HuH-7 (cell line): ENCODE results near the gene TIAM2.

ENCODE experiments used
- DNase-seq: peaks from one replicate; pipeline ENCODE4 v3.0.0; 2011; ENCODE audit warnings: low spot score

The TIAM2 gene

GRCh38 chr6:155297669-155298068, 302.6 kb downstream of the TIAM2 start:
- DNase-seq = no peak

DNA sequence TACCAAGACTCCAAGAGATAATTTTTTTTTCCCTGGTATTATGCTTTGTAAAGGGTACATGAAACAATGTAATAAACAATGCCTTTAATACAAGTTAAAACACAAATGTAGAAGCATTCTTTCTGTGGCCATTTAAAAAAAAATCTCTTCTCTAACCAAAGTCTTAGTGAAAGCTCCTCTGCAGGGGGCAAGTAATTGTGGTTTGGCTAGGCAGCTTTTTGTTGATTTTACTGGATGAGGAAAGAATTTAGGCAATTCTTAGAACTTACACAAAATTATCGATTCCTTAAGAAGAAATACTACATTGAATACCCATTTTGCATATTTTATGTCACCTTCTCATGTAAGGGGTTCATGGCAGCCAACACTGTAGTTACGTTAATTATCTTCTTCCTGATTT, 306.8 kb downstream of the TIAM2 start:
- no peak for DNase-seq

DNA sequence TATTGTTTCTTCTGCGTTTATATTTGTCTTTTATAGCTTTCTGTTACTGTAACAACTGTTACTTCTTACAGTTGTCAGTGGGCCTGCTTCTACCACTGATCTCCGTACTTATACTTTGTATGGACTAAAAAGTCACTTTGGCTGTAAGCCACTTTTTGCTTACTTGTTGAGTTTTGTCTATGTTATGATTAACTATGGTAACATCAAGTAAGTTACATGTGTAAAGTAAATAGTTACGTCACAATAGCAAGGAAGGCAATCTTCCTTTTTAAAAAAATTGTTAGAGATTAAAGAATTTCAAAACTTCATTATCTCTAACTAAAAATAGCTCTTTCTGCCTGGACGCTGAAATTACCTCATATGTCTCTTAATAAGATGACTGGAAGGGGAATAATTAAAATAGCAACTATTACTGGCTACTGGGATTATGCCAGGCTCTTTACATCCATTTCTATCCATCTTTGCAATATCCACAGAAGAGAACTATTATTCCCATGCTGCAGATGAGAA, 308.3 kb downstream of the TIAM2 start:
- DNase-seq = no peak

DNA sequence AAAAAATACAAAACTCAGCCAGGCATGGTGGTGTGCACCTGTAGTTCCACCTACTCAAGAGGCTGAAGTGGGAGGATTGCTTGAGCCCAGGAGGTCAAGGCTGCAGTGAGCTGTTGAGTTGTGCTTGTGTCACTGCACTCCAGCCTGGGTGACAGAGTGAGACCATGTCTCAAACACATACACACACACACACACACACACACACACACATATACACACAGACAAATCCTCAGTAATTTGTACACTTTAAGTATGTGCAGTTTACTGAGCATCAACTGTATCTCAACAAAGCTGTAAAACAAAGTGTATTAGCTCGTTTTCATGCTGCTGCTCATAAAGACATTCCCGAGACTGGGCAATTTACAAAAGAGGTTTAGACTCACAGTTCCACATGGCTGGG, 311.8 kb downstream of the TIAM2 start:
- no peak for DNase-seq
